SKM-1 (cell line): ENCODE measurements around the gene LARP4B.

Experiments used
- DNase-seq: peaks from one replicate; lab custom pipeline; 2025; ENCODE audit not compliant: unreplicated experiment; lab: John Stamatoyannopoulos, UW

Gene LARP4B

DNA sequence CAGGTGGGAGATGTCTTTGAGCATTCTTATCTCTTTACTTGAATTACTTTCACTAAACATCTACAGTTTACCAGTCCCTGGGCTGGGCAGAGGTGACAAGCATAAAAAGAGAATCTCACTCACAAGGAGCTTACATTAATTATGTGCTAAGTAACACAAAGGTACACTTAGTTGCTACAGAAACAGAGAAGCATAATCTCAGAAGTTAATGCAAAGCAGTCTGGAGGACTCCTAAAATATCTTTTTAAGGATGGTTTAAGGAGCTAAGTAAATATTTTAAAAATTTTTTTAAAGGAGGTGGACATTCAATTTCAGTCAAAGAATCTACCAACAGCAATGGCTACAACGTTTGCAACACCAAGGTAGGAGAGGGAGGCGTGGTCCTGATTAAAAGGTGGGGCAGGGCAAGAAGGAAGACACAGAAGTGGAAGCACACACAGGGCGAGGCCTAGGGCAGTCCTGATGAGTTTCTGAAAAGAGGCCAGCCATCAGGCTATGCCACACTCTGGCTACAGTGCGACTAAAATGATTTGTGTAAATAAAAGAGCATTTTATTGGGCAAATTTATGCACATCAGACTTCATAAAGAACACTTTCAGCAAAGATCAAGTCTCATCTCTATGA, 5.3 kb downstream of the LARP4B start:
- DNase-seq = no peak

DNA sequence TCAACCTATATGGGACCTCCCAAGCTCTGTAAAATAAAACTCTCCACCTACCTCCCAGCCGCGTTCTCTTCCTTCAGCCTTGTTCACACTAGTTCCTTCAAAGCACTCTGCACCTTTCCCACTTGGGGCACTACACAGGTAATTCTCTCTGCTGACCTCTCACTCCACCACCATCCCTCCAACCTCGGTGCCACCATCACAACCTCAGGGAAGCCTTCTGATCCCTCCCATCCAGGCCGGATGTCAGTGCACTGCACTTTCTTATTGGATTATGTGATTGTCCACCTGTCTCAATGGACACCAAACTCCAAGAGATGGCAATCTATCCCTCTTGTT, 7.0 kb downstream of the LARP4B start:
- DNase-seq = no peak

DNA sequence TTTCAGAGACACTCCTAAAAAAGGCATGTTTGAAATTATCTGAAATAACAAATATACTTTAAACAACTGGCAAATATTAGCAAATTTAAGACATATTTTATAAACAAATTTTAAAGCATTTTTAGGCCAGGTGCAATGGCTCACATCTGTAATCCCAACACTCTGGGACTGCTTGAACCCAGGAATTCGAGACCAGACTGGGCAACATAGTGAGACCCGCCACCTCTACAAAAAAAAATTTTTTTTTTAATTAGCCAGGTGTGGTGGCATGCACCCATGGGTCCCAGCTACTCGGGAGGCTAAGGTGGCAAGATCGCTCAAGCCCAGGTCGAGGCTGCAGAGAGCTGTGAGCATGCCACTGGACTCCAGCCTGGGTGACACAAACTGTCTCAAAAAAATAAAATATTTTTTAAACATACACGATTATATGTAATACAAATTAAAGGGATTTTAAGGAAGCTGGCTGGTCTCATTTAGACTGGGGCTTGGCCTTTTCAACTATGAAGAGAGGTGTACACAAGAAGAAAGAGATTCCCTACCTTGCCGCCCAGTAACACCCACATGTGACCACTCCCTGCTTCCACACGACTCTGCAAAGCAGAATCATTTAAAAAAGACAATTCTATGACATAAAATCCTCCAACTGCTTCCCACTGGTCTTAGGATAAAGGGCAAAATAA, 7.5 kb downstream of the LARP4B start:
- no peak for DNase-seq

DNA sequence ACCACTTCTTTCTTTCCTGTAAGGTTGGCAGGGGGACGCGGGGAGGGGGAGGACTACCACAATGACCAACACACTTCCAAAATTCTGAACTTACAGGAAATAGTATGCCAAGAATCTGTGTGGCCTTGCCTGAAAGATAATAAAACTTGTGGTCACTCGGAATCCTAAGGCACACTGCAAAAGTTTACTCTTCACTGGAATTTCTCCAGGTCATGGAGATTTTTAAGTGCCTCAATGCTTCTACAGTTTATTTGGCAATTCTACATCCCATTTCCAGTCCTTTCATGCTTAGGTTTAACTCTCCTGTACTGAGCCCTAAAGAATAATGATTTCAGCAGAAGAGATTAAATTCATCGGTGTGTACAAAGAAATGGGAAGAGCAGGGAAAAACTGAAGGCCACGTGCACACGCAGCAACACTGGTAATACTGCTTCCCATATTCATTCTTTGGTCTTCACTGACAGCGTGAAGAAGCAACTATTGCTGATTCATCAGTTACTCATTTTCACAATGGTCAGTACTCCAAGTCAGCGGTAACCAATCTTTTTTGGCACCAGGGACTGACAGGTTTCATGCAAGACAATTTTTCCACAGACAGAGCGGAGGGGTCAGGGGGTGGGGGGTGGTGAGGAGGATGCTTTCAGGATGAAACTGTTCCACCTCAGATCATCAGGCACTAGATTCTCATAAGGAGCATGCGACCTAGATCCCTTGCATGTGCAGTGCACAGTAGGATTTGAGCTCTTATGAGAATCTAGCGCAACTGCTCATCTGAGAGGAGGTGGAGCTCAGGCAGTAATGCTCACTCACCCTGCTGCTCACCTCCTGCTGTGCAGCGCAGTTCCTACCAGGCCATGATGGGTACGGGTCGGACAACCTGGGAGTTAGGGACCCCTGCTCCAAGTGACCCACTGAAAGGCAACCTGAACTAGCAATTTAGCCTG, 9.8 kb downstream of the LARP4B start:
- DNase-seq = no peak

DNA sequence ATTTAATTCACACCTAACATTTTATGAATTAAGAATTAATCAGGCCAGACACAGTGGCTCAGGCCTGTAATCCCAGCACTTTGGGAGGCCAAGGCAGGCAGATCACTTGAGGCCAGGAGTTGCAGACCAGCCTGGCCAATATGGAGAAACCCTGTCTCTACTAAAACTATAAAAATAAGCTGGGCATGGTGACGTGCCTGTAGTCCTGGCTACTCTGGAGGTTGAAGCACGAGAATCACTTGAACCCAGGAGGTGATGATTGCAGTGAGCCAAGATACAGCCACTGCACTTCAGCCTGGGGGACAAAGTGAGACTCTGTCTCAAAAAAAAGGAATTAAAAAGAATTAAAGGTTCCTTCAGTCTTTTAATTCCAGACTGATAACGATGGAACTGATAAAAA, 11.1 kb downstream of the LARP4B start:
- no peak for DNase-seq

DNA sequence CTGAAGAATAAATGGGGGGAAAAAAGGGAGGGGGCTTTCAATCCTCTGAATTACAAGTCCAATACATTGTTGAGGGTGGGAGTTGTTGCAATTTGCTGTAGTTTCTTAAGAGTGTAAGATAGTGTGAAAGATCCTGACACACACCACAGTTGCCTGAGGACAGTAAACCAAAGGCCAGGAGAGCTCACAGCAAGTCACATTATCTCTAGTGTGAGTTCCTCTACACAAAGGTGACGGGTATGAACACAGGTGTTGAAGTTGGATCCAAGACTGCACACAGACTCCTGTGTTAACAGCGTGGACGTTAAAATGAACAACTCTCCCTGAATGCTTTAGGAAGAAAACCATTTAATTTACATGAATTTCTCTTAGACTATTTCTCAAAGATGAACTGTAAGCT, 12.0 kb downstream of the LARP4B start:
- no peak for DNase-seq

DNA sequence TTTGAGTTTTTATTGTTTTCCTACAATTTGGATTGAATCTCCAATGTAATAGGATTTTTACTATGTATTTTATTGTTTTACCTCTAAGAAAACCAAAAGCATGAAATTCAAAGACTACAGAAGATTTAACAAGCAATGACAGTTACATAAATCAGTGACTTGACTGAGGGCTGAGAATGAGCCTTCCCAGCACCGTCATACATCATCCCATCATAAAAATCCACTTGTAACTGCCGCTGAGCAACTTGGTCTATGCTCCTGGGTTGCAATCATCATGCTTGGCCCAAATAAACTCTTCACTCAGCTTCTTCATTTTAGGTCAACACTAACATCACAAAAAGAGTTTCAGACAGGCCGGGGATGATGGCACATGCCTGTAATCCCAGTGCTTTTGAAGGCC, 13.5 kb downstream of the LARP4B start:
- DNase-seq = no peak

DNA sequence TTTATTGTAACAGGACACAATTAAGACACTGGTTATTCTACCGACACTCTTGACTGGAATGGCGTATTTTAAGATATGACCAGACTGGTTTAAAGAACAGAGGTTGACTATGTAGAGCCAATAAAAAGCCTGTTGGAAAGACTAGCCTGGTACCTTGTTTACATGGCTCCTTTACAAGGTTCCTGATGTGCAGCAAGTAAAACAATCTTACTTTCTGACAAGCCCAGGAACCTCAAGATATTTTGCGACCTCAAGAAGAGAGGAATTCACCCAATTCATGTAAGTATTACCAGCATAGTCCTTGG, 14.1 kb downstream of the LARP4B start:
- no peak for DNase-seq

DNA sequence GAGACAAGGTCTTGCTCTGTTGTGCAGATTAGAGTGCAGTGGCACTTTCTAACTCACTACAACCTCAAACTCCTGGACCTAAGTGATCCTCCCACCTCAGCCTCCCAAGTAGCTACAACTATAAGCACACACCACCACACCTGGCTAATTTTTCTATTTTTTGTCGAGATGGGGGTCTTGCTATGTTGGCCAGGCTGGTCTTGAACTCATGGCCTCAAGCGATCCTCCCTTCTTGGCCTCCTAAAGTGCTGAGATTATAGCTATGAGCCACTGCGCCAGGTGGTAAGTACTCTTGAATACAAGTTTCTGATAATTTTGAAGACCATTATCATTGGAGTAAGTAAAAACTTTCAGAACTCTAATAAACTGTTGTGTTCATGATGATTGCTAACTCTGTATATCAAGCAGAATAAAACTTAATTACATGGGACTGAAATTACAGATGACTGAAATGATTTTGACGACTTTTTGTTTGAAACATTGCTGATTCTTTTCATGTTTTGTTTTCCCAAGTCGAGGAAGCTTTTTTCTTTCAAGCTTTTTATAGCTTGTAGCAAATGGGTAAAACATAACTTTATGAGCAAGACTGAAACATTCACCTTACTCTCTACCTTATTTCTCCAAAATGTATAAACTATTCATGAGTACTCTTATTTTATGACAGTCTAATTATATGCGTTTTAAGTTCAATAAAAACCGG, 14.6 kb downstream of the LARP4B start:
- no peak for DNase-seq

DNA sequence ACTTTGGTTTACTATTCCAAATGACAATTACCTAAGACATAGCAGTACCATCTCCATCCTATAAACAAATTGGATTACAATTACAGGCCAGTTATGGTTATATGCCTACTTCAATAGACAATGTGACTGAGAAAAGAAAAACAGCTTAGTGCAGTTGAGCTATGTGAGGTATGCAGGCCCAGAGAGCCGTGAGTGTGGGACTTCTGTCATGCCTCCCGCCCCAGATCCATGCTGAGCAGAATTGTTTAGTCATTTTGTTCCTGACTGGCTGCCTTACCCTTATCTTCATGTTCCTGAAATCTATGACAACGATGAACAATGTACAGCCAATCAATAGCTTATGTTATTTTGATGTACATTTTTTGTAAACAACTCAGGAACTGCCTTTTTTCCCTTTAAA, 21.7 kb downstream of the LARP4B start:
- no peak for DNase-seq

DNA sequence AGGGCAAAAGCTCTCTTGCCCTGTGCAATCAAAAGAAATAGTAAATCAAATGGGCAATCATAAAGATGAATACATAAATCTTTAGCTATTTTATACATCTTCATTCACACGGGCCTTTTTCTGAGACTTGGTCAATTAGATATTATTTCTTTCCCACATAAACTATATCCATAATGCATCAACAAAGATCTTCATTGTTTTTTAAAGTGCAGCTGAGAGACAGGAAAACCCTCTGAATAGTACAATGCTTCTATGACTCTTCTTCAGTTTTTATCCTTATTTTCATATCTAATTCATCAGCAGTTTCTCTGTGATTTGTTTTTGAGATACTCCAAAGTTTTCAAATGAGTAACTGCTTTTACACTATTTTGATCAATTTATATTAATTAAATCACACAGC, 25.5 kb downstream of the LARP4B start:
- no peak for DNase-seq

DNA sequence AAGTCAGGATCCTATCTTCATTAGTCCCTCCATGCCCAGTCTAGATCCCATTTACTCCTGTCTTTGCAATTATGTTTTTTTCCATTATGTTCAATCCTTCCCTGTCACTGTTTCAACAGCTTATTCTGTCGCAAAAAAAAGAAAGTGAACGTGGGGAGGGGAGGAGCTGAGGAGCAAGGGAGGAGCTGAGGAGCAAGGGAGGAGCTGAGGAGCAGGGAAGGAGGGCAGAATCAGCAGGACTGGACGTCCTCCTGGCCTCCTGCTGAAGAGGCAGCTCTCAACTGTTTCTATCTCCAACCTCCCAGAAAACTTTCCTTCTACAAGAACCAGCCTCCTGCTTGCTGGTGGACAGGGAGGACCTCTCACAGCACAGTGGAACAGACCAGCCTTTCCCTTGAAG, 26.0 kb downstream of the LARP4B start:
- DNase-seq = no peak

DNA sequence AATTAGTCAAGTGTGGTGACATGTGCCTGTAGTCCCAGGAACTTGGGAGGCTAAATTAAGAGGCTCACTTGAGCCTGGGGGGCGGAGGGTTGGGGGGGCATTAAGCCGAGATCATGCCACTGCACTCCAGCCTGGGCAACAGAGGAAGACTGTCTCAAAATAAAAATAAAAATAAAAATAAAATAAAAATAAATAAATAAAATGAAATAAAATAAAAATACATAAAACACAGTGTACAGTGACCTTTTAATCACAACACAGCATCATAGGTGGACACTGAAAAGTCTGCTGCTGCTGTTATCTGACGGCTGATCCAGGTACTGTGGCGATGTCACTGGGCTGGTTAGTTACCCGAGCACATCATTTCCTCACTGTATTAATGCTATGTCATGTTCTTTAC, 27.1 kb downstream of the LARP4B start:
- no peak for DNase-seq

DNA sequence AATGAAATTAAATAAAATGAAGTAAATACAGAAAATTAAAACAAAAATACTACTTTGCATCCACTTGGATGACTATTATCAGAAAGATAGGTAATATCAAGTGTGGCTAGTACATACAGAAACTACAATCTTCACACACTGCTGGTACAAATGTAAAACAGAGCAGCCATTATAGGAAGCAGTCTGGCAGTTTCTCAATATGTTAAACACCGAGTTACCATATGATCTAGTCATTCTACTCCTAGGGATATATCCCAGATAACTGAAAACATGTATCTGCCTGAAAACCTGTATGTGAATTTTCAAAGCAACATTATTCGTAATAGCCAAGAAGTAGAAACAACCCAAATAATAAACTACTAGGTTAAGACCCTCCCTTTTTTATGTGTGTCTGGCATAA, 33.4 kb downstream of the LARP4B start:
- no peak for DNase-seq

DNA sequence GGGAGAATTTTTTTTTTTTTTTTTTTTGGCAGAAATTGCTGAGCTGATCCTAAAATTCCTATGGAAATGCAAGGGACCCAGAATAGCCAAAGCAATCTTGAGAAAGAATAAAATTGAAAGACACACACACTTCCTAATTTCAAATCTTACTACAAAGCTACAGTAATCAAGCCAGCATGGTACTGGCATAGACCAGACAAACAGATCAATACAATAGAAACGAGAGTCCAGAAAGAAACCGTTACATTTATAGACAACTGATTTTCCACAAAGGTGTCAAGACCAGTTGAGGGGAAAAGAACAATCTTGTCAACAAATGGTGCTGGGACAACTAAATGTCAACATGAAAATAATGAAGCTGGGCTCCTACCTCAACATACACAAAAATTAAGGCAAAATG, 34.5 kb downstream of the LARP4B start:
- no peak for DNase-seq

DNA sequence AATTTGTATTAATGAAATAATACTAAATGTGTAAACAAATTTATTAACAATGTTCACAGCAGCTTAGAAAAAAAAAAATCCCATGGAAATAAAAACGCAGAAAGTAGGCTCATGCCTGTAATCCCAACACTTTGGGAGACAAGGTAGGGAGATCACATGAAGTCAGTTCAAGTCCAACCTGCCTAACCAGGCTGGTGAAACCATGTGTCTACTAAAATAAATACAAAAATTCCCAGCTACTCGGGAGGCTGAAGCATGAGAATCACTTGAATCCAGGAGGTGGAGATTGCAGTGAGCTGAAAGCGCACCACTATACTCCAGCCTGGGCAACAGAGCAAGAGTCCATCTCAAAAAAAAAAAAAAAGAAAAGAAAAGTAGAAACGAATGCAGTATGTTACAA, 36.2 kb downstream of the LARP4B start:
- no peak for DNase-seq

DNA sequence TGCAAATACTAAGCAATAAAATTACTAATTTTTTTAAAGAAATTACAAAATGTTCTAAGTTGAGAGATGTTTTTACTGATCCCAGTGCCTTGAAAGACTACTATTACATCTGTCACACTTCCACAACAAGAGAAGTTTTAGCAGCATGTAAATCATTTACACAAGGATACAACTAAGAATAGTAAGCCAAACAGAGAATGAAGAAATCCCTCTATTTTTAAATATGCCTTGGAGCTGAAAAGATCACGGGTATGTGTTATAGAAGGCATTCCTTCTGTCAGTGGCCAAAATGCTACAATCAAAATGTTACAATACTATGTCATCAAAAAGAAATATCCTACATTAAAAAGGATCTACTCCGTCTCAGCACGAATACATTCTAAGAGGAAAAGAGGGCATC, 52.6 kb downstream of the LARP4B start:
- DNase-seq = no peak

DNA sequence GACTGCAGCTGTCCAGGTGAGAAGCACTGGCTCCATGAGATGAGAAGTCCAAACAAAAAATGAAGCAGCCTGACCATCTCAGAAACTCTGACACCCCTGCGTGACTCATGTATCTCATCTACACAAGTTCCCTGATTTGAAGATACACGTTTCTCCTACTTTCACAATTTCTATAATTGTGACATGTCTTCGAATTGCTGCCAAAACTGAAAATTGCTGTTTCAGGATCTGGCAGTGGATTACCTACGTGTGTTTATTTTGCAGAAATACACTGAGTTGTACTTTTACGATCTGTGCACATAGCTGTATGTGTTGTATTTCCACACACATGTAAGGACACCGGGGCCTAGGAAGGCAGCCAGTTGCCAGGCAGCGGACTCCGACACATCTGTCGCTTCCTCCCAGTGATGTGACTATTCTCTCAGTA, 53.2 kb downstream of the LARP4B start:
- DNase-seq = no peak

DNA sequence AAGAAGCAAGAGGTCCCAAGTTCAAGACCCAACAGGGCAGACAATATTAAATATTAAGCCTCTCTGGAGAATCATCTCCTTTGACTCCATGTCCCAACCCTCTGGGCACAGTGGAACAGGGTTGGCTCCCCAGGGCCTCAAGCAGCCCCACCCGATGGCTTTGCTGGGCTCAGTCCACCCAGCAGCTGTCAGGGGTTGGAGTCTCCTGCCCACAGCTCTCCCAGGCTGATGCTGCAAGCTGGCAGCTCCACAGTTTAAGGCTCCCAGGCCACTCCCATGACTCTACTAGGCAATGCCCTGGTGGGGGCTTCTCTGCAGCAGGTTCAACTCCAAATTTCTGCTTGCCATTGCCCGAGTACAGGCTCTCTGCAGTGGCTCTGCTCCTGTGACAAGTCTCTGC, 55.1 kb downstream of the LARP4B start:
- no peak for DNase-seq

DNA sequence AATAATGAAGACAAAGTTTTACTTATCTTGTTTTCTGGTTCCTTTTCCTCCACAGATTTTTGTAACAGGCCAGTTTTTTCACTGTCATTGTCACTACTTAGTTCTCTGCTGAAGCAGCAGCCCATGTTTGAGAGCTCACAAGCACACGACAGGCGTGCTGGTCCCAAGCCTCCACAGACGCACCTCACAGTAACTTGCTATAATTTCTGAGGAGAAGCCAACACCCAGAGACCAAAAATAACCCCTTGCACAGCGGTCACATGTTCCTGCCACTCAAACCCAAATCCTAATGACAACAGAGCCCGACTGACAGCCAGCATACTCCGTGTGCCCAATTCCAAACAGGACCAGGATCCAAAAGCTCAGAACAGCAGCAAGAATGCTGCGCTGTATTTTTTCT, 58.5 kb downstream of the LARP4B start:
- no peak for DNase-seq

DNA sequence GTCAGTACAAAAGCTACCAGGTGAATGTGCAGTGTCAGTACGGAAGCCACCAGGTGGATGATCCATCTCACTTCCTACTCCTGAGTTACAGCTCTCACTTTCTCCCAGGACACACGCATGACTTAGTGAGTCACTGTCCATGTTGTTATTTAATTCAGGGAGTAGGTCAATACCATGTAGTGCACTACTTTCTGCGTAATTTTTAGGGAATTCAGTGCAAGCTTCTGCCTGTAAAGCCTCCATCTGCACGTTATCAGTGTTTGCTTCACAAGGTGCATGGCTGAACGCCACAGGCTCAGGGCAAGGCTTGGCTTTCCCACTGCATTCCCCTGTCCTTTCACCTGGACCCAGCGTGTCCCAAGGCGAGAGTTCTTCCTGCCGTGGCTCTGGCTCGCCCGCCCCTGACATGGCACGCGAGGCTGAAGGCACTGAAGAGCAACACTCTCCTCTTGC, 59.5 kb downstream of the LARP4B start:
- DNase-seq = no peak
